Neural cell (in vitro differentiated cells): ENCODE data around the gene MTX1. TPM values are rescaled to one million over a fixed set of nuclear protein-coding genes. Genes with fewer than 3 reads are reported as not detected.

ENCODE experiments used
- H2AFZ ChIP-seq: fragments of 200-600, 300-800 bp; sonication (generic), shearing (Covaris generic); 2 replicates; pipeline ENCODE4 v1.6.0; 2014; ENCODE audit warnings: low read depth, mild to moderate bottlenecking, antibody characterized with exemption, low read length, moderate library complexity
- H3F3A ChIP-seq: fragments of 200-600 bp; shearing (Covaris generic); 2 replicates; pipeline ENCODE4 v1.6.1; 2016; ENCODE audit warnings: mild to moderate bottlenecking, moderate library complexity, mixed read lengths, antibody characterized with exemption, low read length; ENCODE audit not compliant: insufficient read depth, poor library complexity, severe bottlenecking
- H3K27ac ChIP-seq: fragments of 200-600, 300-800 bp; sonication (generic), shearing (Covaris generic); 2 replicates; pipeline ENCODE4 v1.5.1; 2014; ENCODE audit warnings: mild to moderate bottlenecking, low read length, moderate library complexity
- H3K27me3 ChIP-seq: fragments of 300-800, 200-600 bp; sonication (generic), shearing (Covaris generic); 2 replicates; pipeline ENCODE4 v1.6.0; 2014; ENCODE audit warnings: mild to moderate bottlenecking, low read depth, low read length, moderate library complexity; ENCODE audit not compliant: insufficient read depth
- H3K36me3 ChIP-seq: fragments of 300-800, 200-600 bp; sonication (generic), shearing (Covaris generic); 2 replicates; pipeline ENCODE4 v1.5.1; 2014; ENCODE audit warnings: mild to moderate bottlenecking, antibody characterized with exemption, low read length, moderate library complexity; ENCODE audit not compliant: insufficient read depth
- H3K4me2 ChIP-seq: fragments of 300-800, 200-600 bp; sonication (generic), shearing (Covaris generic); 2 replicates; pipeline ENCODE4 v1.6.0; 2014; ENCODE audit warnings: mild to moderate bottlenecking, low read length
- H3K4me3 ChIP-seq: fragments of 300-800, 200-600 bp; sonication (generic), shearing (Covaris generic); 2 replicates; pipeline ENCODE4 v1.5.1; 2014; ENCODE audit warnings: mild to moderate bottlenecking, low read length, moderate library complexity
- H3K79me2 ChIP-seq: fragments of 200-600 bp; shearing (Covaris generic); replicated peaks from 2 replicates; pipeline ENCODE4 v1.6.0; 2014; ENCODE audit warnings: mild to moderate bottlenecking, low read length, moderate library complexity; ENCODE audit not compliant: insufficient read depth
- H3K9ac ChIP-seq: fragments of 300-800, 200-600 bp; sonication (generic), shearing (Covaris generic); 2 replicates; pipeline ENCODE4 v1.6.1; 2016; ENCODE audit warnings: mild to moderate bottlenecking, low read length, mixed read lengths
- H3K9me2 ChIP-seq: fragments of 200-600 bp; shearing (Covaris generic); 2 replicates; pipeline ENCODE4 v1.6.1; 2016; ENCODE audit warnings: mild to moderate bottlenecking, low read length, mixed read lengths; ENCODE audit not compliant: insufficient read depth
- H3K9me3 ChIP-seq: fragments of 200-600, 300-800 bp; sonication (generic), shearing (Covaris generic); 2 replicates; pipeline ENCODE4 v1.6.1; 2016; ENCODE audit warnings: mild to moderate bottlenecking, mixed run types, low read length, moderate library complexity, mixed read lengths
- H4K20me1 ChIP-seq: fragments of 200-600 bp; shearing (Covaris generic); 2 replicates; pipeline ENCODE4 v1.6.1; 2016; ENCODE audit warnings: mild to moderate bottlenecking, mixed run types; ENCODE audit not compliant: insufficient read depth
- EP300 ChIP-seq: fragments of 450-650 bp; conservative IDR thresholded peaks from 2 replicates; pipeline ENCODE4 v1.6.1; 2014; ENCODE audit warnings: antibody characterized with exemption, mild to moderate bottlenecking, moderate library complexity; ENCODE audit not compliant: poor library complexity, severe bottlenecking
- EZH2 ChIP-seq: fragments of 200-600, 300-800 bp; shearing (Covaris generic), sonication (generic); IDR thresholded peaks from 2 replicates; pipeline ENCODE4 v1.6.1; 2014; ENCODE audit warnings: antibody characterized with exemption, low read length, borderline replicate concordance, mild to moderate bottlenecking; ENCODE audit not compliant: insufficient read depth, poor library complexity, severe bottlenecking
- MXI1 ChIP-seq: fragments of 450-650 bp; conservative IDR thresholded peaks from 2 replicates; pipeline ENCODE4 v1.6.1; 2014; ENCODE audit warnings: antibody characterized with exemption, mild to moderate bottlenecking; ENCODE audit not compliant: poor library complexity, severe bottlenecking
- POLR2AphosphoS5 ChIP-seq: IDR thresholded peaks from 2 replicates; pipeline ENCODE4 v1.6.1; 2012
- RAD21 ChIP-seq: fragments of 450-650 bp; conservative IDR thresholded peaks from 2 replicates; pipeline ENCODE4 v1.6.1; 2014; ENCODE audit warnings: antibody characterized with exemption, mild to moderate bottlenecking, moderate library complexity
- SMC3 ChIP-seq: fragments of 450-650 bp; conservative IDR thresholded peaks from 2 replicates; pipeline ENCODE4 v1.6.1; 2014; ENCODE audit warnings: antibody characterized with exemption, mild to moderate bottlenecking, moderate library complexity; ENCODE audit not compliant: poor library complexity
- TAF1 ChIP-seq: IDR thresholded peaks from 2 replicates; pipeline ENCODE4 v1.6.1; 2012; ENCODE audit warnings: low read depth
- polyA plus RNA-seq: library from polyadenylated mRNA; depleted of rRNA; stranded (reverse); fragments of >200 nt; gene quantifications from 2 replicates; pipeline ENCODE4 v1.2.3, GENCODE V29; 2014
- TF ChIP-seq, protein P1 (sequence below): IDR thresholded peaks from 2 replicates; pipeline ENCODE4 v1.6.1; 2012; ENCODE audit warnings: borderline replicate concordance
- TF ChIP-seq, protein P2 (sequence below): fragments of 450-650 bp; IDR thresholded peaks from 2 replicates; pipeline ENCODE4 v1.5.1; 2014; ENCODE audit warnings: antibody characterized with exemption, mild to moderate bottlenecking, moderate library complexity; ENCODE audit not compliant: poor library complexity, severe bottlenecking

MTX1 gene
- polyA plus RNA-seq, 1 donor from 2014 or later: 55.0 TPM

- no peak for TF ChIP-seq EP300
- TF ChIP-seq SMC3: no peak
Measured at GRCh38 chr1:155175927-155176371, 32.5 kb upstream of the MTX1 start (continued).

GRCh38 chr1:155176544-155177071, 31.9 kb upstream of the MTX1 start:
- TF ChIP-seq, protein P1, sequence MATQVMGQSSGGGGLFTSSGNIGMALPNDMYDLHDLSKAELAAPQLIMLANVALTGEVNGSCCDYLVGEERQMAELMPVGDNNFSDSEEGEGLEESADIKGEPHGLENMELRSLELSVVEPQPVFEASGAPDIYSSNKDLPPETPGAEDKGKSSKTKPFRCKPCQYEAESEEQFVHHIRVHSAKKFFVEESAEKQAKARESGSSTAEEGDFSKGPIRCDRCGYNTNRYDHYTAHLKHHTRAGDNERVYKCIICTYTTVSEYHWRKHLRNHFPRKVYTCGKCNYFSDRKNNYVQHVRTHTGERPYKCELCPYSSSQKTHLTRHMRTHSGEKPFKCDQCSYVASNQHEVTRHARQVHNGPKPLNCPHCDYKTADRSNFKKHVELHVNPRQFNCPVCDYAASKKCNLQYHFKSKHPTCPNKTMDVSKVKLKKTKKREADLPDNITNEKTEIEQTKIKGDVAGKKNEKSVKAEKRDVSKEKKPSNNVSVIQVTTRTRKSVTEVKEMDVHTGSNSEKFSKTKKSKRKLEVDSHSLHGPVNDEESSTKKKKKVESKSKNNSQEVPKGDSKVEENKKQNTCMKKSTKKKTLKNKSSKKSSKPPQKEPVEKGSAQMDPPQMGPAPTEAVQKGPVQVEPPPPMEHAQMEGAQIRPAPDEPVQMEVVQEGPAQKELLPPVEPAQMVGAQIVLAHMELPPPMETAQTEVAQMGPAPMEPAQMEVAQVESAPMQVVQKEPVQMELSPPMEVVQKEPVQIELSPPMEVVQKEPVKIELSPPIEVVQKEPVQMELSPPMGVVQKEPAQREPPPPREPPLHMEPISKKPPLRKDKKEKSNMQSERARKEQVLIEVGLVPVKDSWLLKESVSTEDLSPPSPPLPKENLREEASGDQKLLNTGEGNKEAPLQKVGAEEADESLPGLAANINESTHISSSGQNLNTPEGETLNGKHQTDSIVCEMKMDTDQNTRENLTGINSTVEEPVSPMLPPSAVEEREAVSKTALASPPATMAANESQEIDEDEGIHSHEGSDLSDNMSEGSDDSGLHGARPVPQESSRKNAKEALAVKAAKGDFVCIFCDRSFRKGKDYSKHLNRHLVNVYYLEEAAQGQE: no peak
- no peak for TF ChIP-seq TAF1
- no peak for TF ChIP-seq EZH2
- peak; percentile 43 for TF ChIP-seq MXI1
- TF ChIP-seq SMC3: peak; percentile 85
- TF ChIP-seq, protein P2, sequence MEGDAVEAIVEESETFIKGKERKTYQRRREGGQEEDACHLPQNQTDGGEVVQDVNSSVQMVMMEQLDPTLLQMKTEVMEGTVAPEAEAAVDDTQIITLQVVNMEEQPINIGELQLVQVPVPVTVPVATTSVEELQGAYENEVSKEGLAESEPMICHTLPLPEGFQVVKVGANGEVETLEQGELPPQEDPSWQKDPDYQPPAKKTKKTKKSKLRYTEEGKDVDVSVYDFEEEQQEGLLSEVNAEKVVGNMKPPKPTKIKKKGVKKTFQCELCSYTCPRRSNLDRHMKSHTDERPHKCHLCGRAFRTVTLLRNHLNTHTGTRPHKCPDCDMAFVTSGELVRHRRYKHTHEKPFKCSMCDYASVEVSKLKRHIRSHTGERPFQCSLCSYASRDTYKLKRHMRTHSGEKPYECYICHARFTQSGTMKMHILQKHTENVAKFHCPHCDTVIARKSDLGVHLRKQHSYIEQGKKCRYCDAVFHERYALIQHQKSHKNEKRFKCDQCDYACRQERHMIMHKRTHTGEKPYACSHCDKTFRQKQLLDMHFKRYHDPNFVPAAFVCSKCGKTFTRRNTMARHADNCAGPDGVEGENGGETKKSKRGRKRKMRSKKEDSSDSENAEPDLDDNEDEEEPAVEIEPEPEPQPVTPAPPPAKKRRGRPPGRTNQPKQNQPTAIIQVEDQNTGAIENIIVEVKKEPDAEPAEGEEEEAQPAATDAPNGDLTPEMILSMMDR: peak; percentile 90
- peak; percentile 69 for TF ChIP-seq RAD21
- Histone ChIP-seq H3K4me2 (no peak overlapping the region), H3K9ac (peak overlapping the region; percentile 100), H2AFZ (no peak overlapping the region), H3F3A (peaks cover 5% of the 10 kb centered on the region), H3K79me2 (peaks cover 37% of the 10 kb centered on the region), H4K20me1 (no peaks in the 10 kb centered on the region), H3K27ac (peak overlapping the region; percentile 99), H3K27me3 (no peaks in the 10 kb centered on the region), H3K9me3 (no peaks in the 10 kb centered on the region), H3K36me3 (peaks cover 13% of the 10 kb centered on the region), H3K9me2 (no peaks in the 10 kb centered on the region), H3K4me3 (peak overlapping the region; percentile 93)

DNA sequence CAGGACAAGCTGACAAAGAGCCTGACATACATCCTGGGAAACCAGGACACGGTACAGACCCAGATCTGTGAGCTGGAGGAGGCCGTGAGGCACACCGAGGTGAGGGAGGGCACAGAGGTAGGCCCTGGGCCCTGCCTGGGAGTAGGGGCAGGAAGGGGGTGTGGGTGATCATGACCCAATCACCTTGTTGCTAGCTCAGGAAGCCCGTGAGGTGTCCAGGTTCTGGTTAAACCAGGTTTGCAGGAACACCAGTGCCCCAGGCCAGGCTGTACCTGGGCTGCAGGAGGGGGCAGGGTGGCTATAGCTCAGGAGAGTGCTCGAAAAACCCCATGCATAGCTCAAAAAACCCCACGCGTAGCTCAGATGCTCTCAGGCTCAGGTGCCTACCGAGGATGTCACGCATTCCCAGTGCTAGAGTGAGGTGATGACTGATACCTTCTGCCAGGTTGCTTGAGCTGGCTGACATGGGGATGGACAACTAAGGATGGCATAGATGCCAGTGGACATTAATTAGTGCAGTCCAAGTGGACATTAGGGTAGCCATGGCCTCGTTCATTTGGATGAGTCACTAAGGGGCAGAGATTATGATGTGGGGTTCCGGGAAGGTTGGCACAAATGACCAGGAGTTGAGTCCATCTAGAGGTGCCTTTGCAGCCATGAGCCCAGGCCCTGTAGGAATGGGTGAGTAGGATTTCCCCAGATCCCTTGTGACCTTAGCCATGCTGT, 31.1 kb upstream of the MTX1 start:
- H3F3A ChIP-seq: peaks cover 5% of the 10 kb centered on the region
- no peak overlapping the region for H2AFZ ChIP-seq
- no peaks in the 10 kb centered on the region for H4K20me1 ChIP-seq
- TF ChIP-seq RAD21 (no peak), MXI1 (no peak), TAF1 (no peak), SMC3 (no peak), POLR2AphosphoS5 (no peak), EZH2 (no peak), EP300 (no peak)
- TF ChIP-seq, protein P1: no peak
- TF ChIP-seq, protein P2: no peak
- H3K27ac ChIP-seq: no peak overlapping the region
- H3K79me2 ChIP-seq: peaks cover 30% of the 10 kb centered on the region
- H3K4me3 ChIP-seq: peak overlapping the region; percentile 93
- no peak overlapping the region for H3K4me2 ChIP-seq
- H3K9ac ChIP-seq: no peak overlapping the region
- no peaks in the 10 kb centered on the region for H3K27me3 ChIP-seq
- no peaks in the 10 kb centered on the region for H3K9me3 ChIP-seq
- no peaks in the 10 kb centered on the region for H3K9me2 ChIP-seq
- peaks cover 13% of the 10 kb centered on the region for H3K36me3 ChIP-seq
